Loucy (cell line): ENCODE results near the gene STEAP4.

Experiments
- H2AFZ ChIP-seq: fragments of 200-600 bp; sonication (generic); 2 replicates; pipeline ENCODE4 v1.6.0; 2016; ENCODE audit warnings: antibody characterized with exemption, mild to moderate bottlenecking, low read length, moderate library complexity
- H3F3A ChIP-seq: fragments of 200-600 bp; 2 replicates; pipeline ENCODE4 v1.6.0; 2016; ENCODE audit warnings: antibody characterized with exemption, low read depth, mild to moderate bottlenecking
- H3K27me3 ChIP-seq: fragments of 200-600 bp; sonication (generic); 2 replicates; pipeline ENCODE4 v1.6.1; 2014; ENCODE audit warnings: low read length, mild to moderate bottlenecking; ENCODE audit not compliant: insufficient read depth, poor library complexity, severe bottlenecking
- H3K36me3 ChIP-seq: fragments of 200-600 bp; sonication (generic); 2 replicates; pipeline ENCODE4 v1.6.1; 2016; ENCODE audit warnings: low read length; ENCODE audit not compliant: insufficient read depth
- H3K4me1 ChIP-seq: fragments of 200-600 bp; sonication (generic); 2 replicates; pipeline ENCODE4 v1.5.1; 2014; ENCODE audit warnings: low read length, mild to moderate bottlenecking; ENCODE audit not compliant: insufficient read depth, poor library complexity, severe bottlenecking
- H3K4me2 ChIP-seq: fragments of 200-600 bp; sonication (generic); 2 replicates; pipeline ENCODE4 v1.6.0; 2014; ENCODE audit warnings: antibody characterized with exemption, low read length, low read depth, mild to moderate bottlenecking; ENCODE audit not compliant: poor library complexity, severe bottlenecking
- H3K4me3 ChIP-seq: fragments of 200-600 bp; sonication (generic); 2 replicates; pipeline ENCODE4 v1.5.1; 2014; ENCODE audit warnings: low read length, mild to moderate bottlenecking, mixed read lengths; ENCODE audit not compliant: poor library complexity, severe bottlenecking
- H3K79me2 ChIP-seq: fragments of 200-600 bp; sonication (generic); 2 replicates; pipeline ENCODE4 v1.6.1; 2014; ENCODE audit warnings: low read length; ENCODE audit not compliant: insufficient read depth
- H3K9ac ChIP-seq: fragments of 200-600 bp; sonication (generic); 2 replicates; pipeline ENCODE4 v1.6.0; 2014; ENCODE audit warnings: mild to moderate bottlenecking, low read depth, low read length, moderate library complexity; ENCODE audit not compliant: poor library complexity, severe bottlenecking
- H3K9me2 ChIP-seq: fragments of 200-600 bp; sonication (generic); replicated peaks from 2 replicates; pipeline ENCODE4 v1.6.1; 2016; ENCODE audit warnings: low read depth, low read length, mixed read lengths
- H3K9me3 ChIP-seq: fragments of 200-600 bp; sonication (generic); 2 replicates; pipeline ENCODE4 v1.6.1; 2014; ENCODE audit warnings: mild to moderate bottlenecking, antibody characterized with exemption, low read length, low read depth; ENCODE audit not compliant: insufficient read depth
- H4K20me1 ChIP-seq: fragments of 200-600 bp; sonication (generic); 2 replicates; pipeline ENCODE4 v1.6.0; 2014; ENCODE audit warnings: antibody characterized with exemption, low read length, mild to moderate bottlenecking; ENCODE audit not compliant: insufficient read depth, poor library complexity, severe bottlenecking
- CTCF ChIP-seq: fragments of 200-600 bp; sonication (generic); conservative IDR thresholded peaks from 2 replicates; pipeline ENCODE4 v1.5.1; 2014; ENCODE audit warnings: mild to moderate bottlenecking, antibody characterized with exemption, low read length
- EZH2phosphoT487 ChIP-seq: fragments of 200-600 bp; IDR thresholded peaks from 2 replicates; pipeline ENCODE4 v1.6.1; 2018; ENCODE audit warnings: antibody characterized with exemption, mild to moderate bottlenecking, moderate library complexity, borderline replicate concordance

The STEAP4 gene

GRCh38 chr7:88293866-88294265 lies 12.8 kb downstream of the STEAP4 start:
- Histone ChIP-seq H3K9ac (no peak overlapping the region), H3K4me2 (no peak overlapping the region), H3K79me2 (no peaks in the 10 kb centered on the region), H4K20me1 (no peaks in the 10 kb centered on the region), H3K4me3 (no peak overlapping the region), H3K9me2 (no peaks in the 10 kb centered on the region), H3K27me3 (no peaks in the 10 kb centered on the region), H3K9me3 (no peaks in the 10 kb centered on the region), H2AFZ (no peak overlapping the region), H3K36me3 (no peaks in the 10 kb centered on the region), H3K4me1 (no peaks in the 10 kb centered on the region), H3F3A (no peaks in the 10 kb centered on the region)
- no peak for TF ChIP-seq CTCF

- H4K20me1 ChIP-seq, result no peaks in the 10 kb centered on the region
- H3K4me1 ChIP-seq, result no peaks in the 10 kb centered on the region
- no peaks in the 10 kb centered on the region for H3F3A ChIP-seq
- H3K4me2 ChIP-seq, result no peak overlapping the region
- no peak overlapping the region for H3K4me3 ChIP-seq
- no peaks in the 10 kb centered on the region for H3K27me3 ChIP-seq
- H3K9me2 ChIP-seq, result no peaks in the 10 kb centered on the region
- no peaks in the 10 kb centered on the region for H3K79me2 ChIP-seq
- no peaks in the 10 kb centered on the region for H3K9me3 ChIP-seq
- no peaks in the 10 kb centered on the region for H3K36me3 ChIP-seq
- H3K9ac ChIP-seq, result no peak overlapping the region
- H2AFZ ChIP-seq, result no peak overlapping the region
- TF ChIP-seq EZH2phosphoT487, result no peak
- TF ChIP-seq CTCF, result no peak
Observed at GRCh38 chr7:88291398-88292173, 15.1 kb downstream of the STEAP4 start.

- Histone ChIP-seq H3K9me2 (no peaks in the 10 kb centered on the region), H3K9me3 (no peaks in the 10 kb centered on the region), H3K27me3 (no peaks in the 10 kb centered on the region), H3K36me3 (no peaks in the 10 kb centered on the region), H3K79me2 (no peaks in the 10 kb centered on the region), H3F3A (no peaks in the 10 kb centered on the region), H3K4me2 (no peak overlapping the region), H4K20me1 (no peaks in the 10 kb centered on the region), H3K9ac (no peak overlapping the region), H2AFZ (no peak overlapping the region), H3K4me1 (no peaks in the 10 kb centered on the region), H3K4me3 (no peak overlapping the region)
- TF ChIP-seq CTCF (no peak), EZH2phosphoT487 (no peak)
Observed at GRCh38 chr7:88290491-88290890, 16.2 kb downstream of the STEAP4 start.
